ENCODE data around the gene ASCL2.

DNA sequence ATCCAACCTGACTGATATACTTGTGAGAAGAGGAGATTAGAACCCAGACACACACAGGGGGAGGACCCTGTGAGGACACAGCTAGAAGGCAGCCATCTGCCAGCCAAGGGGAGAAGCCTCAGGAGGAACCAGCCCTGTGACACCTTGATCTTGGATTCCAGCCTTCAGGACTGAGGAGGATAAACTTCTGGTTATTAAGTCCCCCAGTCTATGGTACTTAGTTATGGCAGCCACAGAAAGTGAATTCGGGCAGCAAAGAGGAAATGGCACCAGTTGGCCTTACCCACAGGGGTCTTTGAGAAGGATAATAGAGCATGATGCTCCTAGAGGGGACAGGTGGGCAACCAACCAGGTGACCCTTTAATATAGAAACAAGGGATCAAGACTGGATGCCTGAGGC, 49.4 kb downstream of the ASCL2 start:
- TF ChIP-seq, protein P1, sequence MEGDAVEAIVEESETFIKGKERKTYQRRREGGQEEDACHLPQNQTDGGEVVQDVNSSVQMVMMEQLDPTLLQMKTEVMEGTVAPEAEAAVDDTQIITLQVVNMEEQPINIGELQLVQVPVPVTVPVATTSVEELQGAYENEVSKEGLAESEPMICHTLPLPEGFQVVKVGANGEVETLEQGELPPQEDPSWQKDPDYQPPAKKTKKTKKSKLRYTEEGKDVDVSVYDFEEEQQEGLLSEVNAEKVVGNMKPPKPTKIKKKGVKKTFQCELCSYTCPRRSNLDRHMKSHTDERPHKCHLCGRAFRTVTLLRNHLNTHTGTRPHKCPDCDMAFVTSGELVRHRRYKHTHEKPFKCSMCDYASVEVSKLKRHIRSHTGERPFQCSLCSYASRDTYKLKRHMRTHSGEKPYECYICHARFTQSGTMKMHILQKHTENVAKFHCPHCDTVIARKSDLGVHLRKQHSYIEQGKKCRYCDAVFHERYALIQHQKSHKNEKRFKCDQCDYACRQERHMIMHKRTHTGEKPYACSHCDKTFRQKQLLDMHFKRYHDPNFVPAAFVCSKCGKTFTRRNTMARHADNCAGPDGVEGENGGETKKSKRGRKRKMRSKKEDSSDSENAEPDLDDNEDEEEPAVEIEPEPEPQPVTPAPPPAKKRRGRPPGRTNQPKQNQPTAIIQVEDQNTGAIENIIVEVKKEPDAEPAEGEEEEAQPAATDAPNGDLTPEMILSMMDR (IDR thresholded peaks at IDR 0.05), result no peak
- no peak for TF ChIP-seq POLR2A (IDR thresholded peaks at IDR 0.05)

All from uterus (tissue), 2 donors.